Umbilical cord (tissue), 2 donors: ENCODE data around the gene PIBF1. TPM values are rescaled to one million over a fixed set of nuclear protein-coding genes. Genes with fewer than 3 reads are reported as not detected.
A peak's percentile ranks its signal among the peaks of the same experiment; 100 is the strongest.

Experiments used
- DNase-seq: peaks from one replicate; pipeline ENCODE4 v3.0.0-alpha.2; 2015; ENCODE audit warnings: low spot score
- total RNA-seq: library from RNA; depleted of rRNA; stranded (reverse); fragments of >200 nt; gene quantifications from one replicate; pipeline ENCODE4 v1.2.3, GENCODE V29; 2014; ENCODE audit warnings: low replicate concordance; ENCODE audit not compliant: insufficient read depth

PIBF1 gene
- total RNA-seq, 1 donor from 2014 or later = 22.1 TPM

DNA sequence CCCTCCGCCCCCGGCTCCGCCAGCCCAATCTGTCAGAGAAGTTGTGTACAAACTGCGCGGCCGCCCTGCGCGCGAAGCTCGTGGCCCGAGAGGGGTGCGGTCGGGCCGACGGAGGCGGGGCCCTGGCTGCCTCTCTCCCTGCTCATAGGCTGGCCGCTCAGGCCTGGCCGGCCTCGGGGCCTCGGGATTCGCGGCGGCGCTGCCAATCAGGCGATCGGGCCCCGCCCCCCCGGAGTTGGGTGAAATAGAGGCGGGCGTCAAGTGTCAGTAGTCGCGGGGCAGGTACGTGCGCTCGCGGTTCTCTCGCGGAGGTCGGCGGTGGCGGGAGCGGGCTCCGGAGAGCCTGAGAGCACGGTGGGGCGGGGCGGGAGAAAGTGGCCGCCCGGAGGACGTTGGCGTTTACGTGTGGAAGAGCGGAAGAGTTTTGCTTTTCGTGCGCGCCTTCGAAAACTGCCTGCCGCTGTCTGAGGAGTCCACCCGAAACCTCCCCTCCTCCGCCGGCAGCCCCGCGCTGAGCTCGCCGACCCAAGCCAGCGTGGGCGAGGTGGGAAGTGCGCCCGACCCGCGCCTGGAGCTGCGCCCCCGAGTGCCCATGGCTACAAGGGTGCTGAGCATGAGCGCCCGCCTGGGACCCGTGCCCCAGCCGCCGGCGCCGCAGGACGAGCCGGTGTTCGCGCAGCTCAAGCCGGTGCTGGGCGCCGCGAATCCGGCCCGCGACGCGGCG, 277.0 kb downstream of the PIBF1 start, which contains the start of gene KLF5:
TSS of gene KLF5 (plus strand) at position 270 of the 724 bp plus-strand sequence. CDS start at position 593, 323 bp downstream.
- DNase-seq = peak; percentile 95

DNA sequence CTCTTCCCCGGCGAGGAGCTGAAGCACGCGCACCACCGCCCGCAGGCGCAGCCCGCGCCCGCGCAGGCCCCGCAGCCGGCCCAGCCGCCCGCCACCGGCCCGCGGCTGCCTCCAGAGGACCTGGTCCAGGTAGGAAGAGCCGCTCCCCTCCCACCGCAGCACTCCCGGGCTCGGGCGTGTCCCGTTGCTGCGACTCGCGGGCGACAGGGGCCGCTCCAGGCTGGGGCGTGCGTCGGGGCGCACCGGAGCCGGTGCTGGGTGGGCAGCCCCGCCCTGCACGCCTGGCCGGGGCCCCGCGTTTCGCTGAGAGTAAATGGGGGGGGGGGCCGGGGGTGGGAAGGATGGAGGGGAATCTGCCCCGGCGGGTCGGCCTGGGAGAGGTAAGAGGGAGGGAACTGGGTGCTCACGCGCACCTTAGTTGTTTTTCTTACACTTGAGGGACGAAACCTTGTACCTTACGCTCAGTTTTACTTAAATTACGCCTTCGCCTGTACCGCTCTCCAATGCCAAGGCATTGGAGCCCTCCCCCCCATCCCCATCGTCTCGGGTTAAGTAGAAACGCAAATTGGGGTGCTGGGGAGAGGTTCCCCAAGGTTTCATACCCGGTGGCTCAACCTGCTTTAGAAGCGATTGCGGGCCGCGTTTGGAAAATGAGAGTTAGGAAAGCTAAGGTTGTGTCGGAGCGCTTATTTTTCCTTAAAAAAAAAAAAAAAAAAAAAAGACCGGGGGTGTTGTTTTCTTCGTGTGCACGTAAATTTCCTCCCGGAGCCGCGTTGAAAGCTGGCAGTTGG, 277.7 kb downstream of the PIBF1 start:
- peak; percentile 37 for DNase-seq

DNA sequence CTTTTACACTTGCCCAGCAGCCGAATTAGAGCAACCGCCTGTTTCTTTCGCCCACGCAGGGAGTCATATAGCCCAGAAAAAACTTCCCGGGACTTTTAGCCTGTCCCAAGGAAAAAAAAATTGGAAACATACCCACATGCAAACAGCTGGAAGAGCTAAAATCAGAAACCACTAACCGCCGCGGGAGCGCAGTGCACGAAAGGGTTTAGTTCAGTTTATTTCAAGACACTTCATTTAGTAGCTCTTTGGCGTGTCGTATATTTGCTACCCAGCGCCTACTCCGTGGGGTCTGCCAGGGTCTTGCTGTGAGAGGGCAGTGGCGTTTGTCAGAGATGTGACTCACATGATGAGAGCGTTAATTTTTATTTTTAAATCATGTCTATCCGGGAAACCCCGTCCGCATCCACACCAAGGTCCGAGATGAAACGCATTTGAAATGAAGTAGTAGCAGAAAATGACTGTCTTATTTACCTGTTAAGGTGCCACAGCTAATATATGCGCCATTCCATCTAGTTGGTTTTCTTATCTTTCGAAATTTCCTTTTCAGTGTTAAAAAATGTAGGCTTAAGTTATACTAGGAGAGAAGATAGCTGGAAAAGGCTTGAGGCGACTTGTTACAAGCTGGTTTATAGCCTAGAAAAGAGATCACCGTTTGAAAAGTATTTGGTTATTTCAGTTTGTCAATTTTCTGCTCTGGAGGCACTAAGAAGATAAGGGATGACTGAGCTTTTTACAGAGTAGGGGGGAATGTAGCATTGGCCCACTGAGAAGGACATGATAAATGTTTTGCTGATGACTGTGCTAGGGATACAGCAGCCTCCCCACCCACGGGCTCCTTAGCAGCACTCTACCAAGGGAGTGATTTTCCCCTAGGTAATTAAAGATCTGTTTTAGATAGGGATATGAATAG, 278.6 kb downstream of the PIBF1 start:
- DNase-seq = peak; percentile 30

DNA sequence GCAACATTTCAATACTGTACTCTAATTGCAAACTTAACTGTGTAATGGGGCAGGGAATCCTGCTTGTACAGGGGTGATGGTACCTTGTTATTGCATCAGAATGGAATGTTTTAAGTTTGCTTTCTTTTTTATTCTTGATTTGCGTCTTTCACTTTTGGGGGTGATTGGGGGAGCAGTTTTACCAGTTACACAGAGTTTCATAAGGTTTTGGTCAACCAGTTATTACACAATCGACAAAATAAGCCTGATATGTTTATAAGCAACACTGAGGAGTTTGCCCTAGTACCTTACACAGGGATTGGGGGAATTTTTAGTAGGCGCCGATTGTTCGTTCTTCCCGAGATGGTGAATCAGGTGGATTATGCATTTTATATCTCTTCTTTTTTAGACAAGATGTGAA, 279.5 kb downstream of the PIBF1 start:
- no peak for DNase-seq

DNA sequence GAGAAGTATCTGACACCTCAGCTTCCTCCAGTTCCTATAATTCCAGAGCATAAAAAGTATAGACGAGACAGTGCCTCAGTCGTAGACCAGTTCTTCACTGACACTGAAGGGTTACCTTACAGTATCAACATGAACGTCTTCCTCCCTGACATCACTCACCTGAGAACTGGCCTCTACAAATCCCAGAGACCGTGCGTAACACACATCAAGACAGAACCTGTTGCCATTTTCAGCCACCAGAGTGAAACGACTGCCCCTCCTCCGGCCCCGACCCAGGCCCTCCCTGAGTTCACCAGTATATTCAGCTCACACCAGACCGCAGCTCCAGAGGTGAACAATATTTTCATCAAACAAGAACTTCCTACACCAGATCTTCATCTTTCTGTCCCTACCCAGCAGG, 279.9 kb downstream of the PIBF1 start:
- no peak for DNase-seq

DNA sequence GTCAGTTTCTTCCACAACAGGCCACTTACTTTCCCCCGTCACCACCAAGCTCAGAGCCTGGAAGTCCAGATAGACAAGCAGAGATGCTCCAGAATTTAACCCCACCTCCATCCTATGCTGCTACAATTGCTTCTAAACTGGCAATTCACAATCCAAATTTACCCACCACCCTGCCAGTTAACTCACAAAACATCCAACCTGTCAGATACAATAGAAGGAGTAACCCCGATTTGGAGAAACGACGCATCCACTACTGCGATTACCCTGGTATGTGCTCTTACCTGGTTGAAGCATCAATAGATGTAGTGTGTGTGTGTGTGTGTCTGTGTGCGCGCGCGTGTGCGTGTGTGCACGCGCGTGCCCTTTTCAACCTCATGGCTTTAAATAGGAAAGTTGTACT, 280.5 kb downstream of the PIBF1 start:
- DNase-seq = no peak

DNA sequence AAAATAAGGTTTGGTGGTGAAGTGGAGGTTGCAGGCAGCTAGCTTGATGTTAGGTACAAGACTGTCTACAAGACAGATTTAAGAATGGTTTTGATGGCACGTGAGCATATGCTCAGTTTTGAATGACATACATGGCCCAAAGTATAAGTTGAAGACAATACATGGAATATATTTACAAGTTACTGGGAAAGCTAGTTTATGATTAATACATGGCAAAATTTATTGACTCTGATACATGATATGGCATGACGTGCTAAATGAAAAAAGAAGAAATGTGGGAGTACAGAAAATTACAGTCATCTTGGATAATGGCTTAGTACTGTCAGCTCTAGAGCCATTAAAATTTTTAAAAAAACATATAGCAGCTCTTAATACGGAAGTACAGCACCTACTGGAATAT, 281.2 kb downstream of the PIBF1 start:
- DNase-seq = no peak

DNA sequence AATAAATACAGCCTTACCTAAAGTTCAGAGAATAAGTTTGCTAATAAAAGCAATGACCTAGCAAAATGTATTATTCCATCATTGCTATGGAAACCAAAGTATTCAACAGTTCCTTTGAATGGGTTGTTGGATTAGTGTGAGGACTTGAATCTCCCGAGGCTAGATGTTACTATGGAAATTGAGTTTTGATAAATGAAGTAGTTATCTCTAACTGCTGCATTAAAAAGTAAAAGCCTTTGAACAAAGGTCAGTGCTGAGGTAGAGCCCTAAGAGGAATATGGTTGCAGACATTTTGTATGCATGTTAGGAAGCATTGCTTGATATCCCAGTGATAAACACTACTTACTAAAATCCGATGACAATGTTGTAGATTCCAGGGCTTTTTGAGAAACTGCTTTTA, 283.1 kb downstream of the PIBF1 start:
- no peak for DNase-seq

DNA sequence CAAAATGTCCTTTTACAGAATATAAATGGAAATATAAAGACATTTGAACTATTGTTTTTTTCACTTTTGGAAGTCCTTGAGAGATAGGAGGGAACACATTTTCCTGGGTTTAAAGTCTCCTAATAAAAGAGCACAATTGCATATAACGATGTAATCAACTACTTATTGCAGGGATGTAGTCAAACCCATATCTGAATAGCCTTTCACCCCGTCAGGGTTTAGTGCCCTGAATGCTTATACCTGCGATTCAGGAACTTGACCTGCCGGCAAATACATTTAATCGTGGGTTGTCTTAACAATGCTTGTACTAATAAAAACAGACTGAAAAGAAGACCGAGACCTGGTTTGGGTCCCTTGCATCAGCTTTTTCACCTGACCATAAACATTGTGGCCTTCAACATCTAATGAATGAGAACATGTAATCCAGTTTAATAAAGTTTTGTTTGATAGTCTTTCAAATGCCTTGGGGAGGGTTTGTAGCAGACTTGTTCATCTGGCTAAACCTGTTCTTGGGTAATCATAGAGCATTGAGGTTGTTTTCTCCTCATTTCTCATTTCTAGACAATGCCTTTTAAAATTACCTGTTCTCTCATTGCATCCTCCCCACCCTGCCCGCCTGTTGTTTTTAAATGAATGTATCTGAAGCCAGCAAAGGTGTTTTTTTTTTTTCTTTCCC, 283.9 kb downstream of the PIBF1 start:
- peak; percentile 44 for DNase-seq

Other genes with a start within 250 kb of the PIBF1 start
- gene MZT1, start 54.5 kb upstream of the PIBF1 start, total RNA-seq = 11.3 TPM
- 7.7 TPM for gene BORA, start 54.2 kb upstream of the PIBF1 start, total RNA-seq
- 22.4 TPM for gene DIS3, start 233 bp upstream of the PIBF1 start, total RNA-seq